GM04504 (cell line): ENCODE data around the gene GLRB.
"Not testable (repeated sequence)": the region's sequence is repeated elsewhere in the genome, so short reads cannot be mapped to it uniquely, and the experiment has no call there.

ENCODE experiments used
- DNase-seq: peaks from one replicate; pipeline ENCODE4 v3.0.0-alpha.2; 2012; ENCODE audit warnings: low read depth

GLRB gene

GRCh38 chr4:157128395-157128794 is 52.4 kb downstream of the GLRB start:
- DNase-seq: peak; percentile 23

GRCh38 chr4:157141976-157142375 is 66.0 kb downstream of the GLRB start:
- no peak for DNase-seq

- DNase-seq: peak; percentile 12
Measured at GRCh38 chr4:157143369-157143768, 67.4 kb downstream of the GLRB start.

GRCh38 chr4:157151711-157152110 is 75.8 kb downstream of the GLRB start:
- no peak for DNase-seq

- DNase-seq: no peak
Measured at GRCh38 chr4:157165935-157166610, 90.1 kb downstream of the GLRB start.

GRCh38 chr4:157170321-157170720 is 94.4 kb downstream of the GLRB start:
- no peak for DNase-seq

- DNase-seq: no peak
Measured at GRCh38 chr4:157172011-157172410, 96.1 kb downstream of the GLRB start.

GRCh38 chr4:157180268-157180667 is 104.3 kb downstream of the GLRB start:
- not testable (repeated sequence) for DNase-seq

- DNase-seq: no peak
Measured at GRCh38 chr4:157184300-157184699, 108.3 kb downstream of the GLRB start.

GRCh38 chr4:157185363-157185762 is 109.4 kb downstream of the GLRB start:
- no peak for DNase-seq

GRCh38 chr4:157195374-157195773 is 119.4 kb downstream of the GLRB start:
- no peak for DNase-seq

- no peak for DNase-seq
Measured at GRCh38 chr4:157196046-157196445, 120.1 kb downstream of the GLRB start.

- no peak for DNase-seq
Measured at GRCh38 chr4:157204634-157205244, 128.8 kb downstream of the GLRB start.

- no peak for DNase-seq
Measured at GRCh38 chr4:157217708-157218107, 141.8 kb downstream of the GLRB start.

- no peak for DNase-seq
Measured at GRCh38 chr4:157219711-157220370, 143.9 kb downstream of the GLRB start.

- peak; percentile 18 for DNase-seq
Measured at GRCh38 chr4:157220371-157220881, 144.5 kb downstream of the GLRB start, which contains the start of gene GRIA2. TSS of gene GRIA2 (plus strand) at chr4:157220728. CDS start at chr4:157221043, 315 bp downstream.

GRCh38 chr4:157221426-157221894 is 145.5 kb downstream of the GLRB start:
- no peak for DNase-seq
